Caki2 (cell line): ENCODE results near the gene SEMA5B. TPM values are rescaled to one million over a fixed set of nuclear protein-coding genes. Genes with fewer than 3 reads are reported as not detected.

Experiments
- DNase-seq: peaks from one replicate; pipeline ENCODE4 v3.0.0-alpha.2; 2015; ENCODE audit warnings: low read depth
- in situ Hi-C: cut with HindIII; loops from 2 replicates; pipeline ENCODE4 v1.10.0; 2016; ENCODE audit warnings: low sequenced_read_pairs, low pct_unique_long_range_greater_than_20kb, mixed read lengths
- total RNA-seq: library from RNA; depleted of rRNA; stranded (reverse); fragments of >200 nt; shearing (Covaris generic); gene quantifications from 2 replicates; pipeline ENCODE4 v1.2.3, GENCODE V29; 2014; ENCODE audit warnings: low replicate concordance

The SEMA5B gene
- total RNA-seq, 1 experiment from 2014 or later: 0.07 TPM

- in situ Hi-C loops: loop anchor here (25.0 kb wide), 1 partner anchor 113 kb away; the partner anchor contains the start of gene SEMA5B
- DNase-seq: no peak
Observed at GRCh38 chr3:122924056-122924455, 103.5 kb downstream of the SEMA5B start.

- no peak for DNase-seq
- in situ Hi-C loops: loop anchor here (25.0 kb wide), 1 partner anchor 114 kb away; the partner anchor contains the start of gene SEMA5B
Observed at GRCh38 chr3:122923611-122924010, 104.0 kb downstream of the SEMA5B start.

- in situ Hi-C loops: loop anchor here (25.0 kb wide), 1 partner anchor 115 kb away; the partner anchor contains the start of gene SEMA5B
- DNase-seq: no peak
Observed at GRCh38 chr3:122921791-122922651, 105.5 kb downstream of the SEMA5B start.

GRCh38 chr3:122920986-122921385, 106.6 kb downstream of the SEMA5B start:
- no peak for DNase-seq
- in situ Hi-C loops: loop anchor here (25.0 kb wide), 1 partner anchor 116 kb away; the partner anchor contains the start of gene SEMA5B

GRCh38 chr3:122919291-122919610, 108.3 kb downstream of the SEMA5B start:
- in situ Hi-C loops: loop anchor here (25.0 kb wide), 1 partner anchor 118 kb away; the partner anchor contains the start of gene SEMA5B
- DNase-seq: no peak

- DNase-seq: no peak
- in situ Hi-C loops: loop anchor here (25.0 kb wide), 1 partner anchor 119 kb away; the partner anchor contains the start of gene SEMA5B
Observed at GRCh38 chr3:122918576-122919290, 108.8 kb downstream of the SEMA5B start.

- in situ Hi-C loops: loop anchor here (25.0 kb wide), 1 partner anchor 120 kb away; the partner anchor contains the start of gene SEMA5B
Observed at GRCh38 chr3:122917412-122917811, 110.2 kb downstream of the SEMA5B start.

DNA sequence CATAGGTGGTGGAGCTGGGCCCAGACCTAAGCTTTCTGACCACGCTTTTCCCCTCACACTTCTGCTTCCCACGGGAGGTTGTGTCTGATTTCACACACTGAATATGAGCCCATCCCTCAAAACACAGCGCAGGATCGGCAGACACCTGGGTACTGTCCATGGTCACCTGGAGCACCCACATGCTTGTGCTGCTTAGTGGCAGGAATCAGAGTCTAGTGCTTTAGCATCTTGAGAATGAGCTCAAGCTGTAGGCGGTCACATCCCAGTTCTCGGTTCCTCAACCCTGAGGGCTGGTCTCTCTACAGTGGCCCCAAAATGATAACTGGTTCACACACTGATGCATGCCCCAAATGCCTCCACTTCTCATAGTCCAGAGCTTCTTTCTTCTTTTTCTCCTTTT, 111.0 kb downstream of the SEMA5B start:
- in situ Hi-C loops: loop anchor here (25.0 kb wide), 1 partner anchor 121 kb away; the partner anchor contains the start of gene SEMA5B

More at GRCh38 chr3:122917412-122917811, 110.2 kb downstream of the SEMA5B start:
- DNase-seq: no peak

GRCh38 chr3:122916084-122916483, 111.5 kb downstream of the SEMA5B start:
- in situ Hi-C loops: loop anchor here (25.0 kb wide), 1 partner anchor 121 kb away; the partner anchor contains the start of gene SEMA5B

More for the DNA sequence above, 111.0 kb downstream of the SEMA5B start:
- DNase-seq: no peak

GRCh38 chr3:122915300-122916055, 112.1 kb downstream of the SEMA5B start:
- DNase-seq: no peak
- in situ Hi-C loops: loop anchor here (25.0 kb wide), 1 partner anchor 122 kb away; the partner anchor contains the start of gene SEMA5B

More at GRCh38 chr3:122916084-122916483, 111.5 kb downstream of the SEMA5B start:
- no peak for DNase-seq

- in situ Hi-C loops: loop anchor here (25.0 kb wide), 1 partner anchor 124 kb away; the partner anchor contains the start of gene SEMA5B
- DNase-seq: no peak
Observed at GRCh38 chr3:122913539-122914100, 113.9 kb downstream of the SEMA5B start.

- in situ Hi-C loops: loop anchor here (25.0 kb wide), 1 partner anchor 124 kb away; the partner anchor contains the start of gene SEMA5B
- DNase-seq: no peak
Observed at GRCh38 chr3:122912772-122913538, 114.6 kb downstream of the SEMA5B start.

DNA sequence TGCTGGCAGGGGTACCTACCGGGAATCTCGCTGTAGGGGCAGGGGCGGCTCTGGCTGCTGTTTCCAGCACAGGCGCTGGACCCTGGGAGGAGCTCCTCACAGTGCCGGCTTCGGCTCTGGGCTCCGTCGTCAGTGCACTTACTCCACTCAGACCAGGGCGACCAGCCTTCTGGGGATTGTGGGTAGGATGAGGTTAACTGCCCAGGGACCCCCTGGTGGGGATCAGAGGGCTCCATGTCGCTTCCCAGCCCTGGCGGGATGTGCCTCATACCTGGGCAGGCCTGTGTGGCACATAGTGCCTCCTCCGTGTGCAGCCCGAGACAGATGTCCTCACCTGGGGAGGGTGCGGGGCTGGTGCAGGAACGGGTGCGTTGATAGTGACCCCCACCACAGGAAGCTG, 115.7 kb downstream of the SEMA5B start:
- DNase-seq: no peak
- in situ Hi-C loops: loop anchor here (25.0 kb wide), 1 partner anchor 125 kb away; the partner anchor contains the start of gene SEMA5B

DNA sequence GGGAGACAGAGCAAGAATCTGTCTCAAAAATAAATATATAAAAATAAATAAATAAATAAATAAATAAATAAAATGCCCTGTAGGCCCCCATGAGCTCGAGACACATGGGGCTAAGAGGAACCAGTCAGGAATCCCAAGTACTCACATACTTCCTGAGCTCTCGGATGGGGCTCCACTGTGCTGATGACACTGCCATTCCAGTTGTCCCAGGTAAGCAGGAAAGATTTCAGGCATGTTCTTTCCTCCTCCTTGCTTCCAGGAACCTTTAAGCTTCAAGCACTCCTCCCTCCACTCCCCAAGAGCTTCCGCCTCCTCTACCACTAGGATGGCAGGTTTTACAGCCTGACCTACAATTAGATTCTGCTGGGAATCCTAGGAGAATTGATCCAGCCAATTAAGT, 119.3 kb downstream of the SEMA5B start:
- in situ Hi-C loops: loop anchor here (25.0 kb wide), 1 partner anchor 129 kb away; the partner anchor contains the start of gene SEMA5B
- DNase-seq: no peak

DNA sequence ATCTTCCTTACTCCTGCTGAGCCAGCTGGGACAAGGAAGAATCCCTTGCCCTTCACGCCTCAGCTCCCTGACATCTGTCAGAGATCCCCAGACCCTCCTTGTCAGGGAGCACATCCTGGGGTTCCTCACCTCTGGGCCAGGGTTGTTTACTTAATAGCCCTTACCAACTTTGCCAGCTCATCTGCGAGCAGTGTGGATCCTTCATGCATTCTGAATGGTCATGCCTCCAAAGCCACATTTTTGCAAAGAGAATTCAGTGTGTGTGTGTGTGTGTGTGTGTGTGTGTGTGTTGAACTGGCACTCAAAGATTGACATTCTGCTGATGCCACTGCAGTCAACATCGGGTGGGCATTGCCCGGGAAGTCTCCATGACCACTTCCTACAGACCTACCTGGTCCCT, 120.1 kb downstream of the SEMA5B start:
- DNase-seq: no peak
- in situ Hi-C loops: loop anchor here (25.0 kb wide), 1 partner anchor 130 kb away; the partner anchor contains the start of gene SEMA5B

- in situ Hi-C loops: loop anchor here (25.0 kb wide), 1 partner anchor 134 kb away; the partner anchor contains the start of gene SEMA5B
Observed at GRCh38 chr3:122903171-122903570, 124.4 kb downstream of the SEMA5B start.

More at GRCh38 chr3:122903171-122903570, 124.4 kb downstream of the SEMA5B start:
- no peak for DNase-seq
